ENCODE data around the gene CLDN16.

Gene CLDN16, protein sequence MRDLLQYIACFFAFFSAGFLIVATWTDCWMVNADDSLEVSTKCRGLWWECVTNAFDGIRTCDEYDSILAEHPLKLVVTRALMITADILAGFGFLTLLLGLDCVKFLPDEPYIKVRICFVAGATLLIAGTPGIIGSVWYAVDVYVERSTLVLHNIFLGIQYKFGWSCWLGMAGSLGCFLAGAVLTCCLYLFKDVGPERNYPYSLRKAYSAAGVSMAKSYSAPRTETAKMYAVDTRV

DNA sequence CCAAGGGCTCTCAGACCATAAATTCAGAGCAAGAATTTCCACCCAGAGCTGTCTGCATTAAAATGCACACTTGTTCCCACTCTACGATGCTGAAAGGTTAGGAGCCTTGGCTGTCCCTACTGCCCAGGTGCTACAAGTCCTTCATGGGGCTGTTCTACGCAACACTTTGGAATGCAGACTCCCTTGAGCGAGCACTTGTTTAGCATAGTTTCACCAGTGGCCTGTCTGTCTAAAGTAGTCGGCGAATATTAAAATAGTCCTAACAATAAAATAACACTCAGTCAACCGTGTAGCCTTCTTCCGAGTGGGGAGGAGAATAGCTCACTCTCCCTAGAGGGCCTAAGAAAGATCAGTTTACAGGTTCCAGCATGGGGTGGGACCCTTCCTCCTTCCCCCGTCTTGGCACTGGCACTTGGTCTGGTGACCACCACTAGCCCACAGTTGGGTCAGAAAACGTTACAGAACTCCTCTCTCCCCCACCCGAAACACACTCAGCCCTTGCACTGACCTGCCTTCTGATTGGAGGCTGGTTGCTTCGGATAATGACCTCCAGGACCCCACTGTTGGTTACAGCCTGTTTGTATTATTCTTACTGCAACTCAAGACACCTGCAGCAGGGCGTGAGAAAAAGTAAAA, at the start of gene CLDN16:
Gene CLDN16 (plus strand): TSS at position 586 of the 636 bp plus-strand sequence. CDS start 167 bp downstream, outside the sequence.
- DNase-seq (ENCODE audit: low read depth): no peak

DNA sequence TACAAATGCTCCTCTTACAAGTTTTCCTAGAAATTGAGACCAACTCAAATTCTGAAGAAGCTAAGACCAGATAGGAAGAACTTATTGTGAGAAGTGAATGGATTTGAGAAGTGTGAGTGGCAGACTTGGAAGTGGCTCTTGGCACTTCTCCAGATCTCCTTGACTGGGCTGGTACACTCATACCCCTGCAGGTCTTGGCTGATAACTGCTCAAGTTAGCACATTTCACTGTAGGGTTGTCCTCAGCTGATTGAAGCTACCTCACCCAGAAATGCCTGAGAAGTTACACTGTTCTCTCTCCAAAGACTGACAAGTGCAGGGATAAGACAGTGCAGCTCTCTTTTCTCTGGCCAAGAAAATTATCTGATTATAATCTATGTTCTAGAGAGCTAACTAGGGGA, 49.2 kb upstream of the CLDN16 start:
- DNase-seq (ENCODE audit: low read depth): no peak

DNA sequence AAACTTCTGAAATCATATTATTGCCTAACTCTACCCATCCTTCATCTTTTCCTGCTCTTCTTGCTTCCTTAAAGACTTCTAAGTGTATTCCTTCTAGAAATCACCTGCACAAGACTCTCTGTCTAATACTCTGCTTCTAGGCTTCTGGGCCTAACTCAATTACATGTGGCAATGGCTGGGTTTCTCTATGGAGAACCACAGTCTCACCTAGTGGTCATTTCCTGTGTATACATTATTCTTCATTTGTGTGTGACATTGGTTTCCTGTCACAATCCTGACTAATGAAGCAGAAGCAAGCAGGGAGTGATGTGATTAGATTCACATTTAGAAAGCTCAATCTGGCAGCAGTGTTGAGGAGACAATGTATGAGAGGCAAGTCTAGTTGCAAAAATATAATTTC, 48.8 kb upstream of the CLDN16 start:
- DNase-seq (ENCODE audit: low read depth): no peak

DNA sequence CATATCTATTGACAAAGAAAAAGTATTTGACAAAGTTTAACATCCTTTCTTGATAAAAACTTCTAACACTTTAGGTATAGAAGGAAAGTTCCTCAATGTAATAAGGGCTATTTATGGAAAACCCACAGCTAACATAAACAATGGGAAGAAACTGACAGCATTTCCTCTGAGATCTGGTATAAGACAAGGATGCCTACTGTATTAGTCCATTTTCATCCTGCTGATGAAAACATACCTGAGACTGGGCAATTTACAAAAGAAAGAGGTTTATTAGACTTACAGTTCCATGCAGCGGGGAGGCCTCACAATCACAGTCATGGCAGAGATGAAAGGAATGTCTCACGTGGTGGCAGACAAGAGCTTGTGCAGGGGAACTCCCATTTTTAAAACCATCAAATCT, 47.9 kb upstream of the CLDN16 start:
- no peak for DNase-seq (ENCODE audit: low read depth)

DNA sequence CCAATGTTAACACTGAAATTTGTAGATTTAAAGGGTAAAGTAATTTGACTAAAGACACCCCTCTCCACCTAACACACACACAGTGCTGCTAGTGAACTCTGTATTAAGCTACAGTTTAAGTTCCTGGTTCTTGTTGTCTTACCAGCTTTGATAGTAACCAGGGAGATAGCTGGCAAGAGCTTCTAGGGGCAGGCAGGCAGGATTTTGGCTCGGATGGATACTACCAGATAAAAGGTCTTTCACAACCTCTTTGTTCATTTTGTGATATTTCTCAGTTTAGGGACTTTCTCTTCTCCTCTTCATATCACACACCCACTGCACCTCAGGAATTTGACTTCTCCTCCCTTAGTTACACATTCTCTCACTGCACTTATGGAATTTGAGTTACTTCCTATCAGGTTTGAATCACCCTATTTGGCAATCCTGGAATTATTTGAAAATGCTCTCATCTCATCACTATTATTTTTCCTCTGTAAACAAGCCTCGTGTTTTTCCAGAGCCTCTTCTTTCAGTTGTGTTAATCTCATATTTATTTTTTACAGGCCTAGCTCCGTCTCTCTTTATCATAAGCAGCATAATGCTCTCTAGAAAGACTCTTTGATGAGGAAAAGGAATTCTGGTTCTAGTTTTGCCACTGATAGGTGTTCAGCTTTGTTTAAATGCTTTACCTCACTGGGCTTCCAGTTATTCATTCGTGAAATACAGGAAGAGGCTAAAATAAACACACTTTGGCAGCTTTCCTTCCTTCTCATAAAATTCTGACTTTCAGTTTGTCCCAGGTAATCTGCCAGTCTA, 42.7 kb upstream of the CLDN16 start:
- DNase-seq (ENCODE audit: low read depth): no peak

DNA sequence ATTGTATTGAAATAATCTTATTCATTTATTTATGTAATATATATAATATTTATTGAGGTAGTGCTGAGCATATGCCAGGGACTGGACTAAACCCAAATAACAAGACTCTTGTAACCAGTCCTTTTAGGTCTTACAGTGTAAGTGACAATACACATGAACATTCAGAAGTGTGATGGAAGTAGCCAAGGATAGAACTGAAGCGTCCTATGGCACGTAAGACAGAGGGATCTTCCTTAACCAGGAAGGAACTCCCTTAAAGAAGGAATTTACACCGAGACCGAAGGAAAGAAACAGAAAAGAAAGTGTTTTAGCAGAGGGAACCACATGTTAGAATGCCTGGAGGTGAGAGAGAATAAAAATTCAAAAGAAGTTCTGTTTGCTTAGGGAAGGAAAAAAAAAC, 42.1 kb upstream of the CLDN16 start:
- no peak for DNase-seq (ENCODE audit: low read depth)

DNA sequence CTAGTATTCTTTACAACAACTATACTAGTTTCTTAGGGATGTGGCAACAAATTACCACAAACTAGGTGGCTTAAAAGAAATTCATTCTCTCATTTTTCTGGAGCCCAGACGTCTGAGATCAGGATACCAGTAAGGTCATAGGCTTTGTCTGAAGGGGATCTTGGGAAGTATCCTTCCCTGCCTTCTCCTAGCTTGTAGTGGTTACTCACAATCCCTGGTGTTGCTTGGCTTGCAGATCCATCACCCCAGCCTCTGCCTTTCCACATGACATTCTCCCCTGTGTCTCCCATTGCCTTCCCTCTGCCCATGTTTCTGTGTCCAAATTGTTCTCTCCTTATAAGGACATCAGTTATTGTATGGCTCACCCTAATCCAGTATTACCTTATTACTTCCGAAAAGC, 41.4 kb upstream of the CLDN16 start:
- no peak for DNase-seq (ENCODE audit: low read depth)

DNA sequence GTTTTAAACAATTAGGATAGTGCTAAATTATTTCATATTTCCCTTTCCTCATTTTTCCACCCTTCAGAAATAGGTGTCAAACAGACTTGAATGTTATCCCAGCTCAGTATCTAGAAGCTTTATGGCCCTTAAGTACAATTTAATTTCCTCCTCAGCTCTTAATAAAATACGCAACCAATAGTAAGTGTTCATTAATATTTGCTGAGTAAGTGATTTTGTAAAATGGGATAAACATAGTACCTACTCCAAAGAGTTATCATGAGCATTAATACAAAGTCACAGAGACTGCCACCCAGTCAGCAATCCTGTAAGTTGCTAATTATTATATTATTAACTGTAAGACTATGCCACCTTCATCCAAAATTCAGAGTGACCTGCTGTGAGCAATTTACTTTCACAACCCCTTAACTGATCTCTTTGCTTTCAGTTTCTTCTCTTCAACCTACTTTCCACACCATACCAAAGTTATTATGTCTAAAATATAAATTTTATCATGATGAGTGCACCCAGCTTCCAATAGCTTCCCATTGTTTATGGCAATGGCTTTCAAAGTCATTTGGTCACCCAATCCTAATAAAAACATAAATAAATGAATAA, 35.0 kb upstream of the CLDN16 start:
- no peak for DNase-seq (ENCODE audit: low read depth)

DNA sequence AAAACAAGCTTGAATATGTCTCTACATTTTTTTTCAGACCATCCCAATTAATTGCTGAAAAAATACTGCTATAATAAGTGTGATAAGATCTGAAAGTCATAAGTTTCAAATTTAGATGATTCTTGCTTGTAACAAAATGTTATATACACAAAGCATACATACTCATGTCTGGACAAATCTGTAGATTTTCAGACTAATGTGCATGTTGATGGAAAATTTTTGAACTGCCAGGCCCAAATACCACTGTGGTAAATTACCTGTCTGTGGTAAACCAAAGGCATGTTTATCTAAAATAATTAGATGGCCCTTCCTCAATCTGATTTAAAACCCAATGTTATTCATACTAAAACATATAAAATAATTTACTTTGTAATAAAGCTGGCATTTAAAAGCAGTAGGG, 31.7 kb upstream of the CLDN16 start:
- no peak for DNase-seq (ENCODE audit: low read depth)

DNA sequence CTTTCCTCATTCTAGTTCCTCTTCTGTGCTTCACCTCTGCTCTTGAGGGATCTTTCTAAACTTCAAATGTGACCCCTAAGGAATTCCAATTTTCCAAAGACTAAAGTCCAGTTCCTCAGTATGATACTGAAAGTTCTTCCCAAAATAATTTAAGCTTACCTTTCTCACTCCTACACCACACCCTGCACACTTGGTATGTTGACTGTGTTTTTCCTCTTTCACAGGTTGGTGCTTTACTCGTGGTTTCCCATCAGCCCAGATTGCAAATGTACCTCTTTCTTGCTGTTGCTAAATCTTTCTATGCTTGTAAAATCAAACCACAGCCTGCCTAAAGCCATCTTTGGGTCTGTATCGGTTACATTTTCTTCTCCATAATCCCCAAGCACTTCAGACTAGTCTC, 30.5 kb upstream of the CLDN16 start:
- DNase-seq (ENCODE audit: low read depth): no peak

DNA sequence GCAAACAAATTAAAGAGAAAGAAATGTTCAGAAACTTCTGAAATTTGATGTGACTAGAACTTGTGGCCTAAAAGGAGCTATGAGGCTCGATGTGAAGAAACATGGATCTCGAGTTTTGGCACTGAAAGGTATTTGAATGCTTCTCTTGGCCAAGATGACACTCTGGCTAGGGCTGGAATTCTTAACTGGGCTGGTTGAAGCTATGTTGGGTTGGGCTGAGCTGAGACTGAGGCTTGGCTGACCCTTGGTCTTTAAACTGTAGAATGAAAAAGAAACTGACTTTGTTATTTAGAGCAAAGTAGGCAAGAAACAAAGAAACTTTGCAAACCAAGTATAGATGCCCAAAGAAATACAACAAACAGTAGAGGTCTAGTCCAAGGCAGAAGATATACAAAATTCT, 28.1 kb upstream of the CLDN16 start:
- DNase-seq (ENCODE audit: low read depth): no peak

DNA sequence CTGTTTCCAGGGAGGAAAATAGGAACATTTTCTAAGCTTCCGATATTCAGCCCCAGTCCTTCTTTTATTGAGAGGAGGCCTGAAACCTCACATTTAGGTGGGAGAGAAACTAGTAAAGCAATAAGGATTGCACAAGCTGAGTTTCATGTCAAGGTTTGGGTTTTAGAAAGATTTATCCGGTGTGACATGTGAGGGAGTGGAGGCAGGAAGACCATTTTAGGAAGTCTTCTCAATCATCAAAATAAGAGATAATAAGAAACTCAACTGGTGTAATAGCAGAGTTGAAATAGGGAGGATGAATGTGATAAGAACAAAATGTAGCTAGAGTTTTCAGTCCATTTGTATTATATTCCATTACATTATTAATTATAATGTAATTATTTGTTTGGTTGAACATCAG, 27.7 kb upstream of the CLDN16 start:
- DNase-seq (ENCODE audit: low read depth): no peak

DNA sequence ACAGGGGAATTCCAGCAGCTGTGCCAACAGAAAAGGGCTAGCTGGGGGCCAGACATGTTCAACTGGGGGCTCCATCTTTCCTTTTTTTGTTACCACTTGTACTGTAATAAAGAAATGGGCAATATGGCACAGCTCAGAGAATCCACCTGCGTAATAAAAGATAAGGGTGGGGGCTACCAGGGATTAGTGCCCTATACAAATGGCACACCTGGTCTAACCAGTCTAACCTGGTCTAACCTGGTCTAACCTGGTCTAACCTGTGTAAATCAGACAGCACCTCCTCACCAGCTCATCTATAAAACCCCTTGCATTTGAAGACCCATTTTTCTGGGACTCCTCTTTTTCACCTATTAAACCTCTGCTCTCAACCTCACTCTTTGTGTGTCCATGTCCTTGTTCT, 26.2 kb upstream of the CLDN16 start:
- DNase-seq (ENCODE audit: low read depth): no peak

DNA sequence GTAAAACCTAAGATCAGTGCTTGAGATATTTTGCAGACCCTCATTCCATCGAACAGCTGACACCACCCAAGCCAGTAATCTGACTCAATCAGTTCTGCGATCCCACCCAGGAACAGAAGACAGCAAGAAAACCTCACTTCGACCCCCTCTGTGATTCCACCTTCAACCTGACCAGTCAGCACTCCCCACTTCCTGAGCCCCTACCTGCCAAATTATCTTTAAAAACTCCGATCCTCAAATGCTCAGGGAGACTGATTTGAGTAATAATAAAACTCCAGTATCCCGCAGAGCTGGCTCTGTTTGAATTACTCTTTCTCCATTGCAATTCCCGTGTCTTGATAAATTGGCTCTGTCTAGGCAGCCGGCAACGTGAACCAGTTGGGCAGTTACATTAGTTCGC, 25.7 kb upstream of the CLDN16 start:
- DNase-seq (ENCODE audit: low read depth): no peak

DNA sequence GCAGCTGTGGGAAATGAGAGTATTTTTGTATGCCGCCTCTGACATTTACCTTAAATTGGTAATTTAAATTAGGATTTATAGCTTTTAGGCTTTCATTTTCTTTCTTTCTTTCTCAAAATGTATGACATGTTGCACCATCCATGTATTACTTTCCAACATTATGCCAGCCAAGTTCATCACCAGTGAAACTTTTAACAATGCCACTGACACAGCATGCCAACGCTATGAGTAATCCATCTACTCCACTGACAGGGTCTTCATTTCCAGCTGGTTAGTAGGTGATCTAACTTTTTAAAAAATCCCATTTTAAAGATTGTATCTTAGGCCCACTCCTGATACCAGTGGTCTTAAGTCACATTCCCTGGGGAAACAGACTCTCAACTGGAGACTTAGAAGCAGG, 21.8 kb upstream of the CLDN16 start:
- DNase-seq (ENCODE audit: low read depth): no peak

DNA sequence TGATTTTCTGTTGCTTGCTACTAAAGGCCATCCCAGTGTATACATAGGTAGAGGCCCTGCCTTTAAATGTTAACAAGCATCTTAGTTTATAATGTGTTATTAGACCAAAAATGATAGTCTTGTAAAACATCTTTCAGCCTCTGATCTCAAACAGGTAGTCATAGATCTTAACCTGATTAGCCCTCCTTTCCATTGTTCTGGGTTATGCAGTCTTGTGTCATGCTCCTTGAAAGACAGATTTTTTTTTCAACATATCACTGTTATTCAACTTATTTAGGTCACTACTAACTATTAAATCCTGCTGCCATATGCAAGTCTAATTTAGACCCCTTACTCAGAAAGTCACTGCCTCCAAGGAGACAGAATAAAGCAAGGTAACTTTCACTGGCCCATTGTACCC, 19.1 kb upstream of the CLDN16 start:
- no peak for DNase-seq (ENCODE audit: low read depth)

DNA sequence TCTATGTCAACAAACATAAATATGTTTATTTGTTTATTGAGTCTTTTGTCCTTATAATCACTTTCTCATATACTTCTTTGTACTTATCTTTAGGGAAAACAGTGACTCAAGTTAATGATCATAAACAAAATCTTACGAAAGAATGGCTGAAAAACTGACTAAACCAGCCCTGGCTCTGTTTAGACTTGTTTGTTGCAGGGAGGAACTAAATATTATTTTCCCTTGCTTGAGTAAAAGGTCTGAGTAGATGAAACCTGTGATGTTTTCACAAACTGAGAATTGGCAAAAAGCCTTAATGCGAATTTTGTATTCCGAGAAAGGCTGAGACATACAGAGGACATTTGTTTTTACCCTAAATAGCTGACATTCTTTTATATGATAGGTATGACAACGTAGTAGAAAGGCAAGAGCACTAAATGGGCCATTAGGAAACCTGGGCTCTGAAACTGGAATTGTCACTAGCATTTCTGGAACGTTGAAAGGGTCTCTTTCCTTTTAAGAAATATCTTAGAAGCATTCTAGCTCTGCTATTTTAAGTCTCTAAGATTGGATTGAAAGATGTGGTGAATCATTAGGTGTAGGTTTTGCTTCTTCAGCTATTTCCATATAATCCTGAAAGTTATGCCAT, 18.2 kb upstream of the CLDN16 start:
- DNase-seq (ENCODE audit: low read depth): no peak

DNA sequence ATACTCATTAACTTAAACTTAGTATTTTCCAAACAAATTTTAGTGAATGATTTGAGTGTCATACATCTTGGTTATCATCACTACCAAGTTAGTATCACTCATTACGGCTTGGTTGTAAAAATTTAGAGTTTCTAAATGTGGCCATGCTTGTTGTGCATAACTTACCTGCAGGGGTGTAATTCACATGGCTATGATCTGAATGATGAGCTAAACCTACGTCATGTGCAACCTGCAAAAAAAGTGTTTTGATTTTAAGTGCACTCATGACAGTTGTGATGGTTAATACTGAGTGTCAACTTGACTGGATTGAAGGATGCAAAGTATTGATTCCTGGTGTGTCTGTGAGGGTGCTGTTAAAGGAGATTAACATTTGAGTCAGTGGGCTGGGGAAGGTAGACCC, 17.6 kb upstream of the CLDN16 start:
- no peak for DNase-seq (ENCODE audit: low read depth)

DNA sequence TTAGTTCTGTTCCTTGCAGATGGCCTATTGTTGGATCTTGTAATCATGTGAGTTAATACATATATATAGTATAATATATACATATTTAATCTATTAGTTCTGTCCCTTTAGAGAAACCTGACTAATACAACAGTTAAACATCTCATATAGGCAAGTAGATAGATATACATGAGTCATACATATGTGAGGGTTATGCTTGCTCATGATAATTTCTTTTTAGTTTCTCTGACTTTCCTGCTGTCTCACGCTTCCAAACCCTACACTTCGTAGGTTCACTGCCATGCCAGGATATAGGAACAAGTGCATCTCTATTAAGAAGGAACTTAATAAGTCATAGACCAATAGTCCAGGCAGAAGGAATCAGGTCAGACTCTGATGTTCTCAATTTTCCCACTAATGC, 16.8 kb upstream of the CLDN16 start:
- DNase-seq (ENCODE audit: low read depth): no peak

DNA sequence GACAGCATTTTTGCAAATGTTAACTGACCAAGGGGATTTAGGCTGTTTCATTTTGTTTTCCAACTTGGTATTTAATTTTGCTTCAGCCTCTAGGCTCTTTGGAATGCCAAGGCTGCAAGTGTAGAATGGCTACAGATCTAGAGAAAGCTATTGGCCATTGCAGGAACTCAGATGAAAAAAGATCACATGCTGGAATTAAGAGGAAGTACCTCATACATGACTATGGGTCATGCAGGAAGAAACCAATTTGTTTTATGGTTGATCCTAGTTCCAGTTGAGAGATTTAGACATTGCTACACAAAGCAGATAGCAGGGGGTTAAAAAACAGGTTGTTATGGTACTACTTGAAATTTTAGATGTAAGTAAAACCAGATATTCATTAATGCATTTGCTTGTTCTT, 12.7 kb upstream of the CLDN16 start:
- no peak for DNase-seq (ENCODE audit: low read depth)

DNA sequence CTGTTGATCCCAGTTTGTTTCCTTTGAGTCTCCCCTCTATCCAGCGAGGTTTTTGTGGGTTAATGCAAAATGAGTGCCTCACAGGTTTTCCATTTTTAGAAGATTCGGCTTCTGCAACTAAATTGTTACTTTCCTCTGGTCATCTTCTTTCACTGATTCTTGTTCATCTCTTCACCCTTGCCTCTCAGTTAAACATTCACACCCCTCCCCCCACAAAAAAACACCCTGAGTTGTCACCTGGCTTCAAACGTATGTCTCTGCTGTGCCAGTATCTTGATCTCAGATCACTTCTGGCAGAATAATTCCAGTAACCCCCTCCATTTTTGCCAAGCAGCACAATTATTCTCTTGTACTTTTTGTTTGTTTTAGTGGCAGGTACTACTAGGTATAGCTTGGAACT, 12.3 kb upstream of the CLDN16 start:
- no peak for DNase-seq (ENCODE audit: low read depth)

DNA sequence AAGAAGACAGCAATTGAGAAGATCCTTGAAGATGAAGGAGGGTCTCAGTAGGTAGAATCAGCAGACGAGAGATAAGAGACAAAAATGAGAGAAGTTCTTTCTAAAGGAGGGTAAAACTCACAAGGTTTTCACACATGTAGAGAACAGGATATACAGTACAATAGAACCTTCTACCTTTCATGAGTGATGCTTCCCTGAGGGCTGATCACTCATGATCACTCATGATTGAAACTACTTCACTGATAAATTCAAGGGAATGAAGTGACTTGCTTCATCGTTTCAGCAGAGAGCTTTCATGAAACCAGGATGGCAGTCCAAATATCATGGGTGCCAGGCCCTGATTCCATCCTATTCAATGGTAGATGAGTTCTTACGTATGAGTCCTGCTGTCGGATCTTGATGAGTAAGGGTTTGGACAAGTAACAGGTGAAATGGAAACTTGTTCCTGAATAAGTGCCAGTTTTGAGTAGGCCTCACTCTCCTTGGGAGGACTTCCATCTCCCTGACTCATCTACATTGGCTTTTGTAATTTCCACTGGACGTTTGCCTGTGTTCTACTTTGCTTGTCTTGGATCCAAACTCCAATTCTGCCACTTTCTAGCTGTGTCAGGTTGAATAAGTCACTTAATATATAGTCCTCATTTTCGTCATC, 9.6 kb upstream of the CLDN16 start:
- no peak for DNase-seq (ENCODE audit: low read depth)

Measured in activated T-helper 9 cell treated with anti-CD3 and anti-CD28 coated beads, Interleukin-2, amount 50 U/mL, for 16 hours (primary cell).